Endothelial cell of umbilical vein (primary cell): ENCODE data around the gene ZNF670. TPM values are rescaled to one million over a fixed set of nuclear protein-coding genes. Genes with fewer than 3 reads are reported as not detected.

Source experiments
- BruUV-seq: library from RNA; stranded (reverse); fragments of 400-500 nt; replicated peaks from 2 replicates; lab custom pipeline; 2021; lab: Mats Ljungman, UMichigan
- CTCF ChIA-PET: fragments of 300-600, 350-600 bp; sonication (Branson Sonifier 250); formaldehyde crosslinking; loops from one replicate; lab custom pipeline; 2021; ENCODE audit warnings: antibody characterized with exemption, inconsistent platforms; lab: Charles Lee
- POLR2A ChIA-PET: fragments of 300-600, 350-600 bp; sonication (Branson Sonifier 250); formaldehyde crosslinking; loops from one replicate; lab custom pipeline; 2021; ENCODE audit warnings: antibody characterized with exemption, inconsistent platforms; lab: Charles Lee
- DNase-seq: peaks from one replicate; pipeline ENCODE4 v3.0.0-alpha.2; 2011; ENCODE audit warnings: low read depth, low spot score
- FAIRE-seq: peaks from 2 replicates; lab custom pipeline; 2011; peaks lifted over from hg19 to GRCh38; lab: Jason Lieb, UNC
- H2AFZ ChIP-seq: 2 replicates; pipeline ENCODE4 v1.6.0; 2012; ENCODE audit warnings: low read depth, low read length, control low read depth, inconsistent platforms
- H3K27ac ChIP-seq: 2 replicates; pipeline ENCODE4 v1.5.1; 2011; ENCODE audit warnings: low read depth, mild to moderate bottlenecking, control low read depth, low read length, moderate library complexity; ENCODE audit not compliant: insufficient read depth
- H3K27me3 ChIP-seq, 2 experiments: 2 replicates each; pipeline versions ENCODE4 v1.6.0 to v1.6.1; 2011; ENCODE audit warnings: low read length in 2 of 2, mixed read lengths in 1 of 2; ENCODE audit not compliant: control insufficient read depth in 2 of 2, insufficient read depth in 2 of 2
- H3K36me3 ChIP-seq, 2 experiments: 2 replicates in 1 of 2; 3 replicates in 1 of 2; pipeline ENCODE4 v1.5.1; 2011; ENCODE audit warnings: low read length in 2 of 2, mild to moderate bottlenecking in 1 of 2, moderate library complexity in 1 of 2; ENCODE audit not compliant: control insufficient read depth in 2 of 2, insufficient read depth in 2 of 2; ENCODE audit errors: extremely low read depth in 1 of 2
- H3K4me1 ChIP-seq: 3 replicates; pipeline ENCODE4 v1.5.1; 2011; ENCODE audit warnings: mild to moderate bottlenecking, low read length; ENCODE audit not compliant: control insufficient read depth, insufficient read depth; ENCODE audit errors: extremely low read depth
- H3K4me2 ChIP-seq: 2 replicates; pipeline ENCODE4 v1.6.1; 2011; ENCODE audit warnings: low read length, control low read depth, mixed read lengths; ENCODE audit not compliant: insufficient read depth
- H3K4me3 ChIP-seq, 3 experiments: fragments of 200-600 bp in 1 of 3; sonication (generic), shearing (Covaris generic) in 1 of 3; replicated peaks in 1 of 3; 2 replicates each; pipeline ENCODE4 v1.5.1; 2011 to 2016; ENCODE audit warnings: control low read depth in 3 of 3, low read length in 3 of 3, mild to moderate bottlenecking in 2 of 3, inconsistent platforms in 1 of 3, low read depth in 1 of 3, moderate library complexity in 1 of 3; ENCODE audit not compliant: insufficient read depth in 1 of 3
- H3K79me2 ChIP-seq: 2 replicates; pipeline ENCODE4 v1.6.0; 2012; ENCODE audit warnings: low read length, inconsistent platforms; ENCODE audit not compliant: control insufficient read depth, insufficient read depth
- H3K9ac ChIP-seq: replicated peaks from 2 replicates; pipeline ENCODE3; 2011; ENCODE audit warnings: low read length, control low read depth; ENCODE audit not compliant: insufficient read depth; ENCODE audit errors: extremely low read depth
- H3K9me1 ChIP-seq: replicated peaks from 3 replicates; pipeline ENCODE4 v1.6.0; 2011; ENCODE audit warnings: mild to moderate bottlenecking, low read length; ENCODE audit not compliant: control insufficient read depth, insufficient read depth; ENCODE audit errors: extremely low read depth
- H3K9me3 ChIP-seq: replicated peaks from 2 replicates; pipeline ENCODE4 v1.5.1; 2012; ENCODE audit warnings: low read length, inconsistent platforms; ENCODE audit not compliant: control insufficient read depth, insufficient read depth
- H4K20me1 ChIP-seq: replicated peaks from 2 replicates; pipeline ENCODE3; 2011; ENCODE audit warnings: mild to moderate bottlenecking, low read length; ENCODE audit not compliant: control insufficient read depth, insufficient read depth; ENCODE audit errors: extremely low read depth
- CTCF ChIP-seq, 2 donors: IDR thresholded peaks; 1 replicate in 1 of 2; 2 replicates in 1 of 2; pipeline ENCODE4 v1.5.1; 2011; ENCODE audit warnings: low read length in 2 of 2, mild to moderate bottlenecking in 2 of 2, moderate library complexity in 2 of 2, control low read depth in 1 of 2, inconsistent platforms in 1 of 2, low read depth in 1 of 2; ENCODE audit not compliant: insufficient read depth in 1 of 2; ENCODE audit errors: extremely low read depth in 1 of 2
- FOS ChIP-seq: IDR thresholded peaks from 2 replicates; pipeline ENCODE4 v1.6.1; 2011; ENCODE audit warnings: mild to moderate bottlenecking, low read length, moderate library complexity, borderline replicate concordance; ENCODE audit not compliant: insufficient read depth
- GATA2 ChIP-seq: IDR thresholded peaks from 2 replicates; pipeline ENCODE4 v1.7.0; 2011; ENCODE audit warnings: low read depth, mild to moderate bottlenecking, moderate library complexity, mixed read lengths, low read length; ENCODE audit not compliant: insufficient read length, insufficient read depth
- JUN ChIP-seq: IDR thresholded peaks from 2 replicates; pipeline ENCODE4 v1.6.1; 2011; ENCODE audit warnings: borderline replicate concordance, low read depth; ENCODE audit not compliant: insufficient read length, insufficient read depth
- MAX ChIP-seq: IDR thresholded peaks from 2 replicates; pipeline ENCODE4 v1.6.1; 2011; ENCODE audit not compliant: insufficient read depth, insufficient read length
- MYC ChIP-seq: IDR thresholded peaks from one replicate; pipeline ENCODE4 v1.6.1; 2011; ENCODE audit warnings: mild to moderate bottlenecking, low read depth, low read length
- POLR2A ChIP-seq: IDR thresholded peaks from 2 replicates; pipeline ENCODE4 v1.6.1; 2012; ENCODE audit warnings: low read depth, mild to moderate bottlenecking, control low read depth, low read length
- dilution Hi-C: fragments of 300-500 bp; cut with MboI; formaldehyde crosslinking; loops from one replicate; pipeline ENCODE4 v1.15.0; 2019; ENCODE audit warnings: low sequenced_read_pairs; ENCODE audit not compliant: extremely low pct_ligation_motif_present
- intact Hi-C: fragments of 100-400 bp; cut with micrococcal nuclease; formaldehyde crosslinking; loops from one replicate; pipeline ENCODE4 v1.10.0; 2022
- polyA plus RNA-seq, 4 experiments: library from polyadenylated mRNA; depleted of rRNA in 3 of 4; stranded (reverse) in 3 of 4; unstranded in 1 of 4; fragments of >200 nt; gene quantifications; 2 replicates each; pipeline versions ENCODE4 v1.2.1 to v1.2.3, GENCODE V29; 2011 to 2012; ENCODE audit warnings: missing spikeins in 1 of 4
- total RNA-seq: library from RNA; stranded (reverse); gene quantifications from 2 replicates; pipeline ENCODE4 v1.2.3, GENCODE V29; 2021

ZNF670 gene
- total and polyA plus RNA-seq, 2 donors (not counting 3 experiments of a cell fraction or from before 2014, with no cell fraction given): 1.3 to 5.2 TPM

GRCh38 chr1:247084771-247085170 lies 6.2 kb upstream of the ZNF670 start:
- H3K9ac ChIP-seq: no peak overlapping the region
- no peak overlapping the region for H3K4me3 ChIP-seq
- H3K4me2 ChIP-seq: no peak overlapping the region
- H3K9me3 ChIP-seq: no peaks in the 10 kb centered on the region
- H4K20me1 ChIP-seq: no peaks in the 10 kb centered on the region
- H3K4me1 ChIP-seq: no peaks in the 10 kb centered on the region
- BruUV-seq: no TSS peak
- H3K79me2 ChIP-seq: no peaks in the 10 kb centered on the region
- POLR2A ChIA-PET: no interaction called here
- CTCF ChIA-PET: no interaction called here
- no peaks in the 10 kb centered on the region for H3K9me1 ChIP-seq
- H3K36me3 ChIP-seq: no peaks in the 10 kb centered on the region
- intact Hi-C loops (no loop called here), dilution Hi-C loops (no loop called here)
- DNase-seq (no peak), FAIRE-seq (no peak)
- TF ChIP-seq MYC (no peak), JUN (no peak), POLR2A (no peak), FOS (no peak), GATA2 (no peak), CTCF (IDR thresholded peaks at IDR 0.05; ENCODE audit: extremely low read depth in 1 of 2, insufficient read depth in 1 of 2, low read depth in 1 of 2, low read length in 2 of 2) (no peak), MAX (no peak)
- no peak overlapping the region for H3K27ac ChIP-seq
- no peaks in the 10 kb centered on the region for H3K27me3 ChIP-seq
- no peak overlapping the region for H2AFZ ChIP-seq
